Activated CD4-positive, alpha-beta memory T cell treated with anti-CD3 and anti-CD28 coated beads, Interleukin-2, amount 10 ng/mL, durations not matched to agents 7 days and 5 days (primary cell): ENCODE results near the gene RPS16. TPM values are rescaled to one million over a fixed set of nuclear protein-coding genes. Genes with fewer than 3 reads are reported as not detected.
A peak's percentile ranks its signal among the peaks of the same experiment; 100 is the strongest.
"Not testable (repeated sequence)": the region's sequence is repeated elsewhere in the genome, so short reads cannot be mapped to it uniquely, and the experiment has no call there.

Source experiments
- CTCF ChIA-PET: fragments of 350-600 bp; sonication (Branson Sonifier 250); formaldehyde crosslinking; loops from one replicate; lab custom pipeline; 2021; ENCODE audit warnings: antibody characterized with exemption, inconsistent platforms; lab: Charles Lee
- POLR2A ChIA-PET: fragments of 350-600 bp; sonication (Branson Sonifier 250); formaldehyde crosslinking; loops from one replicate; lab custom pipeline; 2021; ENCODE audit warnings: antibody characterized with exemption; lab: Charles Lee
- DNase-seq: peaks from one replicate; pipeline ENCODE4 v3.0.0-alpha.2; 2020
- H3K27ac Mint-ChIP-seq: one replicate; pipeline ENCODE4 v1.8.0; 2021; ENCODE audit warnings: mild to moderate bottlenecking, mixed read lengths
- H3K27me3 Mint-ChIP-seq: one replicate; pipeline ENCODE4 v1.8.0; 2021; ENCODE audit warnings: mixed read lengths
- H3K36me3 Mint-ChIP-seq: one replicate; pipeline ENCODE4 v1.8.0; 2021; ENCODE audit warnings: low read depth, mixed read lengths
- H3K4me1 Mint-ChIP-seq: one replicate; pipeline ENCODE4 v1.8.0; 2021; ENCODE audit warnings: mixed read lengths
- H3K4me3 Mint-ChIP-seq: one replicate; pipeline ENCODE4 v1.8.0; 2021; ENCODE audit warnings: mild to moderate bottlenecking, mixed read lengths
- H3K9me3 Mint-ChIP-seq: one replicate; pipeline ENCODE4 v1.8.0; 2021; ENCODE audit warnings: mixed read lengths
- total RNA-seq, 2 experiments: library from RNA; stranded (reverse); gene quantifications; one replicate each; pipeline ENCODE4 v1.2.3, GENCODE V29; 2021

The RPS16 gene
- total RNA-seq, 2 experiments from 2014 or later: 2,238 to 2,243 TPM

- ChIA-PET POLR2A (no interaction called here), CTCF (interaction anchor here (0.5 to 1.1 kb wide), 3 partner anchors 9 to 26 kb away, joined by 3 read pairs; partner anchors contain the start of gene TIMM50)
- Mint-ChIP-seq H3K27ac (no peak overlapping the region), H3K4me3 (no peak overlapping the region), H3K27me3 (no peaks in the 10 kb centered on the region), H3K4me1 (peaks cover 11% of the 10 kb centered on the region), H3K9me3 (no peaks in the 10 kb centered on the region), H3K36me3 (peaks cover 81% of the 10 kb centered on the region)
- DNase-seq: no peak
Observed at GRCh38 chr19:39471756-39472536, 36.2 kb upstream of the RPS16 start.

DNA sequence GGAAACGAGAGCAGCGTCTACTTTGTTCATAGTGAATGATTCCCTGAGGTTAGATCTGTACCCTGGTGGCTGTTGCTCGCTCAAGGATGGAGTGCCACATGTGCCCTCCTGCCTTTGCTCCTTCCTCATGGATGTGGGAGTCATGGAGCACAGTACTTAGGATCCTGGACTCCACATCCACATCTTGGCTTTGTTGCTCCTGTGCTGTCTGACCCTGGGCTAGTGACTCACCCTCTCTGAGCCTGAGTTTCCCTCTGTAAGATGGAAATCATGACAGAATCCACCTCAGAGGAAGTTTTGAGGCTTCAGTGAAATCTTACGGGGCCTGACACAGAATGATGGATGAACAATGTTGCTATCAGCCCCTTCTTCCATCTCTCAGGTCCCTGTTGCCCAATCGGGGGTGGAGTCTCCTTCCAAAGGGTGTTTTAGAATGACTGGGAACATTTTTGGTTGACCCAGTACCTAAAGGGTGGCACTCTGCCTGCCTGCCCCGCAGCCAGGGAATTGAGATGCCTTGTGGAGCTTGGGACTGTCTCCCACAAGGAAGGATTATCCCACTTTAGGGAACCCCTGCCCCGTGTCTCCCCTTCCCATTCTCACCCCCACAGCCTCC, 35.1 kb upstream of the RPS16 start:
- ChIA-PET POLR2A (no interaction called here), CTCF (interaction anchor here (1.1 kb wide), 1 partner anchor 27 kb away, joined by 3 read pairs; no protein-coding TSS in a partner anchor)
- Mint-ChIP-seq H3K36me3 (peaks cover 84% of the 10 kb centered on the region), H3K27me3 (no peaks in the 10 kb centered on the region), H3K4me1 (peaks cover 11% of the 10 kb centered on the region), H3K4me3 (no peak overlapping the region), H3K27ac (no peak overlapping the region), H3K9me3 (no peaks in the 10 kb centered on the region)
- no peak for DNase-seq

DNA sequence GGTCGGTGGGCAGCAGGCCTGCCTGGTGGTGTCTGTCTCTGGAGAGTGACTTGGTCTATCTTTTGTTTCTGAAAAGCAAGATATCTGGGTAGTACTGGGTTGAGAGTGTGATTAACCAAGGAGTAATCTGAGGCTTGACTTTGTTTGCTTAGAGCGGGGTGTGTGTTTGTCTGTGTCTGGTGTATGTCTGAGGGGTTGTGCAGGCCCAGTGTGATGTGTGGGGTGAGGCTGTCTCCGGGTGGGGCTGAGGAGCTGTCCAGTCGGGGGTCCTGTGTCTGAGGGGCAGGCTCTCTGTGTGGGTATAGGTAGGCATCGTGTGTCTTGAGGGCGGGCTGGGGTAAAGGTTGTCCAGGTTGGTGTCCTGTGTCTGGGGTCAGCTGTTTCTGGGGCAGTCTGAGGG, 33.8 kb upstream of the RPS16 start:
- H3K36me3 Mint-ChIP-seq: peaks cover 84% of the 10 kb centered on the region
- no peak overlapping the region for H3K27ac Mint-ChIP-seq
- DNase-seq: no peak
- no peaks in the 10 kb centered on the region for H3K27me3 Mint-ChIP-seq
- POLR2A ChIA-PET: interaction anchor here (1.7 kb wide), 1 partner anchor 11 kb away, joined by 4 read pairs; the partner anchor contains the start of gene TIMM50
- peaks cover 11% of the 10 kb centered on the region for H3K4me1 Mint-ChIP-seq
- no peak overlapping the region for H3K4me3 Mint-ChIP-seq
- H3K9me3 Mint-ChIP-seq: no peaks in the 10 kb centered on the region
- CTCF ChIA-PET: no interaction called here

DNA sequence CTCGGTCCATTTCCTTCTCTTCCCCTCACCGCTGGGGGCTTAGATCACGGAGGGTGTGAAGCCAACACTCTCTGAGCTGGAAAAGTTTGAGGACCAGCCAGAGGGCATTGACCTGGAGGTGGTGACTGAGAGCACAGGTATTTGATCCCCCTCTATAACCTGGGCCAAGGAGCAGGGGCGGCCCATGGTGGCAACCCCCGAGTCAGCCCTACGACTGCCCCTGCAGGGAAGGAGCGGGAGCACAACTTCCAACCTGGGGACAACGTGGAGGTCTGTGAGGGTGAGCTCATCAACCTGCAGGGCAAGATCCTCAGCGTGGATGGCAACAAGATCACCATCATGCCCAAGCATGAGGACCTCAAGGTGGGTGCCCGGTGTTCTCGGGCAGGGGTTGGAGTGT, 33.3 kb upstream of the RPS16 start:
- peaks cover 81% of the 10 kb centered on the region for H3K36me3 Mint-ChIP-seq
- no peaks in the 10 kb centered on the region for H3K27me3 Mint-ChIP-seq
- H3K27ac Mint-ChIP-seq: no peak overlapping the region
- H3K9me3 Mint-ChIP-seq: no peaks in the 10 kb centered on the region
- no peak for DNase-seq
- ChIA-PET CTCF (no interaction called here), POLR2A (interaction anchor here (1.4 to 1.7 kb wide), 2 partner anchors 11 to 28 kb away, joined by 3 to 4 read pairs; partner anchors contain the start of gene TIMM50)
- peaks cover 11% of the 10 kb centered on the region for H3K4me1 Mint-ChIP-seq
- no peak overlapping the region for H3K4me3 Mint-ChIP-seq

- H3K4me3 Mint-ChIP-seq: no peak overlapping the region
- POLR2A ChIA-PET: interaction anchor here (1.4 to 1.7 kb wide), 2 partner anchors 12 to 27 kb away, joined by 3 to 4 read pairs; partner anchors contain the start of gene TIMM50
- no peak overlapping the region for H3K27ac Mint-ChIP-seq
- H3K4me1 Mint-ChIP-seq: peaks cover 11% of the 10 kb centered on the region
- no peaks in the 10 kb centered on the region for H3K27me3 Mint-ChIP-seq
- H3K36me3 Mint-ChIP-seq: peaks cover 85% of the 10 kb centered on the region
- no peaks in the 10 kb centered on the region for H3K9me3 Mint-ChIP-seq
- CTCF ChIA-PET: no interaction called here
- DNase-seq: no peak
Observed at GRCh38 chr19:39467941-39468340, 32.2 kb upstream of the RPS16 start.

- peaks cover 2% of the 10 kb centered on the region for H3K4me1 Mint-ChIP-seq
- DNase-seq: no peak
- POLR2A ChIA-PET: no interaction called here
- CTCF ChIA-PET: no interaction called here
- H3K27me3 Mint-ChIP-seq: no peaks in the 10 kb centered on the region
- H3K36me3 Mint-ChIP-seq: peaks cover 79% of the 10 kb centered on the region
- no peaks in the 10 kb centered on the region for H3K9me3 Mint-ChIP-seq
- H3K27ac Mint-ChIP-seq: no peak overlapping the region
- no peak overlapping the region for H3K4me3 Mint-ChIP-seq
Observed at GRCh38 chr19:39465956-39466747, 30.4 kb upstream of the RPS16 start.

DNA sequence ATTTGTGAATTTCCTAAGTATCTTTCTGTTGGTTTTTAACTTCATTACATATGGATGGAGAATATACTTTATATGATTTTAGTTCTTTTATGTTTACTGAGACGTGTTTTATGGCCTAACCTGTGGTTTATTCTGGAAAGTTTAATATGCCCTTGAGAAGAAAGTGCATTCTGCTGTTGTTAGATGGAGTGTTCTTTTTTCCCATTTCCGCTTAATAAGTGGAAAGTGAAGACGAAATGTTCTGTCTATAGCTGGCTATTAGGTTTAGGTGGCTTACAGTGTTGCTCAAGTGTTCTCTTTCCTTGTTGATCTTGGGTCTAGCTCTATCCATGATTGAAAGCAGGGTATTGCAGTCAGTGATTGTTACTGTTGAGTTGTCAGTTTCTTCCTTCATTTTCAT, 27.7 kb upstream of the RPS16 start:
- POLR2A ChIA-PET: interaction anchor here (1.2 kb wide), 1 partner anchor 11 kb away, joined by 3 read pairs; no protein-coding TSS in a partner anchor

DNA sequence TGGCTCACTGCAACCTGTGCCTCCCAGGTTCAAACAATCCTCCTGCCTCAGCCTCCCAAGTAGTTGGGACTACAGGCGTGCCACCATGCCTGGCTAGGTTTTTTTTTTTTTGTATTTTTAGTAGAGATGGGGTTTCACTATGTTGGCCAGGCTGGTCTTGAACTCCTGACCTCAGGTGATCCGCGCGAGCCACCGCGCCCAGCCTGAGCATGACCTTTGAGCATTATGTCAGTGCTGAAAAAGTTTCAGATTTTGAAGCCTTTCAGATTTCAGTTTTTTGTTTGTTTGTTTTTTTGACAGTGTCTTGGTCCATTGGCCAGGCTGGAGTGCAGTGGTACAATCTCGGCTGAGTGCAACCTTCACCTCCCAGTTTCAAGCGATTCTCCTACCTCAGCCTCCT, 15.5 kb upstream of the RPS16 start:
- not testable (repeated sequence) for H3K4me3 Mint-ChIP-seq, H3K27me3 Mint-ChIP-seq, H3K9me3 Mint-ChIP-seq, H3K27ac Mint-ChIP-seq, DNase-seq
- Mint-ChIP-seq H3K36me3 (peaks cover 62% of the 10 kb centered on the region), H3K4me1 (peaks cover 62% of the 10 kb centered on the region)
- POLR2A ChIA-PET: interaction anchor here (2.3 kb wide), 1 partner anchor 15 kb away, joined by 9 read pairs; the partner anchor contains the start of gene RPS16
- CTCF ChIA-PET: interaction anchor here (0.6 kb wide), 1 partner anchor 24 kb away, joined by 3 read pairs; no protein-coding TSS in a partner anchor

More for the DNA sequence above, 27.7 kb upstream of the RPS16 start:
- H3K9me3 Mint-ChIP-seq: no peaks in the 10 kb centered on the region
- peaks cover 72% of the 10 kb centered on the region for H3K36me3 Mint-ChIP-seq
- DNase-seq: no peak
- H3K27me3 Mint-ChIP-seq: no peaks in the 10 kb centered on the region
- CTCF ChIA-PET: interaction anchor here (0.6 to 4.0 kb wide), 3 partner anchors 8 to 23 kb away, joined by 3 to 20 read pairs (median 3); no protein-coding TSS in a partner anchor
- no peak overlapping the region for H3K27ac Mint-ChIP-seq
- H3K4me3 Mint-ChIP-seq: no peak overlapping the region
- no peaks in the 10 kb centered on the region for H3K4me1 Mint-ChIP-seq

DNA sequence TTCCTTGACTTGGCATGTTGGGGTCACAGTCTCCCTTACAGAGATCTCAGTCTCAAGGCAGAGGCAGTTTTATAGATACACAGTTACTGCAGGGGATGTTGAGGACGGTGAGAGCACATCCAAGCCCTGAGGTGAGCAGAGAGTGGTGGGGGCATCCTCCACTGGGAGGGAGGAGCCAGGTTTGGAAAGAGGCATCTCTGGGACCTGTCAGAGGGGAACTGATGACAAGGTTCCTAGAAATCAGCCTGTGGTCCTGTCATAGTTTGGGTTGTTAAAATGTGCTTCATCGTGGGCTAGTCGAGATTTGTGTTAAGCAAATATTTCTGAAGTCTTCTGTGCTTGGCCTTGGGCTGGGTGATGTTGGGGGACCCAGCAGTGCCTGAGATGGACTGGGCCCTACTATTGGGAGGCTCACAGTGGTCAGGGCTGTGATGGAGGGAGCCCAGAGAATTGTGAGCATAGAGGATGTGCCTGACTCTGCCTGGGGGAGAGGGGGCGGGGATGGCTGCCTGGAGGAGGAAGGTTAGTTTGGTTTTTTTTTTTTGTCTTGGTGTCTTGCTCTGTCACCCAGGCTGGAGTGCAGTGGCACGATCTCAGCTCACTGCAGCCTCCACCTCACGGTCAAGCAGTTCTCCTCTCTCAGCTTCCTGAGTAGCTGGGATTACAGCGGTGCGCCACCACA, 13.5 kb upstream of the RPS16 start:
- H3K9me3 Mint-ChIP-seq: no peaks in the 10 kb centered on the region
- ChIA-PET CTCF (interaction anchor here (0.7 to 1.4 kb wide), 2 partner anchors 23 to 25 kb away, joined by 3 to 8 read pairs; no protein-coding TSS in a partner anchor), POLR2A (interaction anchor here (1.3 to 5.4 kb wide), 2 partner anchors 14 to 31 kb away, joined by 3 to 133 read pairs; partner anchors contain the start of genes RPS16 and TIMM50)
- no peak for DNase-seq
- H3K27ac Mint-ChIP-seq: peak overlapping the region; percentile 94
- peak overlapping the region; percentile 53 for H3K4me3 Mint-ChIP-seq
- H3K27me3 Mint-ChIP-seq: no peaks in the 10 kb centered on the region
- H3K36me3 Mint-ChIP-seq: peaks cover 67% of the 10 kb centered on the region
- peaks cover 66% of the 10 kb centered on the region for H3K4me1 Mint-ChIP-seq

GRCh38 chr19:39448271-39448670, 12.5 kb upstream of the RPS16 start:
- Mint-ChIP-seq H3K9me3 (no peaks in the 10 kb centered on the region), H3K36me3 (peaks cover 59% of the 10 kb centered on the region), H3K27me3 (no peaks in the 10 kb centered on the region), H3K4me3 (peak overlapping the region; percentile 91), H3K27ac (peak overlapping the region; percentile 94), H3K4me1 (peaks cover 66% of the 10 kb centered on the region)
- CTCF ChIA-PET: no interaction called here
- DNase-seq: no peak
- POLR2A ChIA-PET: interaction anchor here (1.1 to 5.4 kb wide), 3 partner anchors 13 to 32 kb away, joined by 3 to 133 read pairs (median 3); partner anchors contain the start of genes RPS16 and TIMM50

- H3K27ac Mint-ChIP-seq: peak overlapping the region; percentile 94
- peaks cover 52% of the 10 kb centered on the region for H3K4me1 Mint-ChIP-seq
- peak overlapping the region; percentile 91 for H3K4me3 Mint-ChIP-seq
- ChIA-PET CTCF (interaction anchor here (0.5 to 2.8 kb wide), 5 partner anchors 28 to 686 kb away, joined by 3 to 12 read pairs (median 3); partner anchors contain the start of gene EID2B), POLR2A (interaction anchor here (1.0 to 5.4 kb wide), 10 partner anchors 11 to 172 kb away, joined by 3 to 133 read pairs (median 6); partner anchors contain the start of genes EID2B, MED29, PAF1 and RPS16)
- peaks cover 43% of the 10 kb centered on the region for H3K36me3 Mint-ChIP-seq
- H3K9me3 Mint-ChIP-seq: no peaks in the 10 kb centered on the region
- no peak for DNase-seq
- no peaks in the 10 kb centered on the region for H3K27me3 Mint-ChIP-seq
Observed at GRCh38 chr19:39446365-39447084, 10.8 kb upstream of the RPS16 start.
